GM19452 (cell line): Measurements from ENCODE around the gene SRSF10.
"Not testable (repeated sequence)": the region's sequence is repeated elsewhere in the genome, so short reads cannot be mapped to it uniquely, and the experiment has no call there.

ENCODE experiments used
- ATAC-seq: cut with Tn5 transposase; IDR thresholded peaks from one replicate; pipeline ENCODE4 v1.9.1; 2021; ENCODE audit not compliant: unreplicated experiment

SRSF10 gene

GRCh38 chr1:23979881-23980727 lies at the start of gene SRSF10:
SRSF10 (minus strand) TSS chr1:23980327; CDS start chr1:23980255, 72 bp downstream.
- ATAC-seq = peak; percentile 89

- no peak for ATAC-seq
Measured at GRCh38 chr1:24027838-24028468, 47.8 kb upstream of the SRSF10 start.

GRCh38 chr1:24022581-24023361 lies 42.6 kb upstream of the SRSF10 start:
- no peak for ATAC-seq

- no peak for ATAC-seq
Measured at GRCh38 chr1:24021403-24022266, 41.5 kb upstream of the SRSF10 start.

GRCh38 chr1:24020470-24020869 lies 40.3 kb upstream of the SRSF10 start:
- no peak for ATAC-seq

- ATAC-seq = no peak
Measured at GRCh38 chr1:24020025-24020424, 39.9 kb upstream of the SRSF10 start.

GRCh38 chr1:24018611-24019580 lies 38.8 kb upstream of the SRSF10 start:
- ATAC-seq = no peak

GRCh38 chr1:24015221-24016210 lies 35.4 kb upstream of the SRSF10 start:
- ATAC-seq = no peak

- ATAC-seq = not testable (repeated sequence)
Measured at GRCh38 chr1:24012878-24013277, 32.8 kb upstream of the SRSF10 start.

- no peak for ATAC-seq
Measured at GRCh38 chr1:24010650-24011049, 30.5 kb upstream of the SRSF10 start.

- no peak for ATAC-seq
Measured at GRCh38 chr1:24009406-24009805, 29.3 kb upstream of the SRSF10 start.

- not testable (repeated sequence) for ATAC-seq
Measured at GRCh38 chr1:24008574-24009184, 28.6 kb upstream of the SRSF10 start.

GRCh38 chr1:24007079-24007478 lies 27.0 kb upstream of the SRSF10 start:
- ATAC-seq = no peak

GRCh38 chr1:24005163-24005562 lies 25.0 kb upstream of the SRSF10 start:
- no peak for ATAC-seq

GRCh38 chr1:24004132-24004531 lies 24.0 kb upstream of the SRSF10 start:
- no peak for ATAC-seq

GRCh38 chr1:24003331-24003972 lies 23.3 kb upstream of the SRSF10 start:
- no peak for ATAC-seq

- no peak for ATAC-seq
Measured at GRCh38 chr1:24002695-24003094, 22.6 kb upstream of the SRSF10 start.
